ENCODE data around the gene WRAP73. TPM values are rescaled to one million over a fixed set of nuclear protein-coding genes. Genes with fewer than 3 reads are reported as not detected.

Gene WRAP73
- total RNA-seq, 1 experiment from 2014 or later, result 57.2 TPM

DNA sequence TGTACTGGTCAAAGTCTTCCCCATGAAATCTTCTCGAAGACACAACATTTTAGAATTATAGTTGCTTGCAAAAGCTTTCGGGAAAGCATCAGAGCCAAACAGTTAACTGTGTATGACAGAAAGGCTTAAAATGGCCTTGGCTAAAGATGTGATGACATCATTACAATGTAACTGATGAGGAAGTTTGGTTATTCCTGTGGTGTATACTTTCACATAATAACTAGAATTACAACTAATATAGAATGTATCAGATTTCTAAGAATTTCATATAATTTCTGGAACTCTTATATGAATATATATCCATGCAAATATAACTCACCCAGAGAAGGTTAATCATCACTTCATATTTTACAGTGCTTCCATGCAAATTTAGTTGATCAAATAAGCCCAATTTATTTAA, 10.8 kb upstream of the WRAP73 start:
- no peak for ATAC-seq
- Histone ChIP-seq H3K4me2 (ENCODE audit: low read length) (no peak overlapping the region), H3F3A (ENCODE audit: low read length, unreplicated experiment) (no peaks in the 10 kb centered on the region), H3K36me3 (ENCODE audit: low read depth, low read length) (no peaks in the 10 kb centered on the region), H3K9me3 (ENCODE audit: low read length) (no peaks in the 10 kb centered on the region), H2AFZ (ENCODE audit: low read length) (no peak overlapping the region), H3K27ac (ENCODE audit: low read length) (no peak overlapping the region), H3K4me1 (ENCODE audit: insufficient read depth, low read length) (no peaks in the 10 kb centered on the region), H3K9ac (ENCODE audit: low read length) (no peak overlapping the region), H4K20me1 (ENCODE audit: low read length) (no peaks in the 10 kb centered on the region), H3K27me3 (ENCODE audit: low read length) (peaks cover 32% of the 10 kb centered on the region), H3K9me2 (replicated peaks; ENCODE audit: low read length) (no peaks in the 10 kb centered on the region), H3K79me2 (ENCODE audit: low read length) (no peaks in the 10 kb centered on the region), H3K4me3 (ENCODE audit: low read length) (no peak overlapping the region)
- intact Hi-C loops (cut with micrococcal nuclease), result no loop called here
- CTCF ChIA-PET, result no interaction called here
- POLR2A ChIA-PET (ENCODE audit: unreplicated experiment), result no interaction called here
- DNase-seq, result no peak
- no peak for TF ChIP-seq EZH2phosphoT487 (IDR thresholded peaks at IDR 0.05; ENCODE audit: borderline replicate concordance, low read length)
- BruUV-seq (replicated peaks), result no TSS peak

DNA sequence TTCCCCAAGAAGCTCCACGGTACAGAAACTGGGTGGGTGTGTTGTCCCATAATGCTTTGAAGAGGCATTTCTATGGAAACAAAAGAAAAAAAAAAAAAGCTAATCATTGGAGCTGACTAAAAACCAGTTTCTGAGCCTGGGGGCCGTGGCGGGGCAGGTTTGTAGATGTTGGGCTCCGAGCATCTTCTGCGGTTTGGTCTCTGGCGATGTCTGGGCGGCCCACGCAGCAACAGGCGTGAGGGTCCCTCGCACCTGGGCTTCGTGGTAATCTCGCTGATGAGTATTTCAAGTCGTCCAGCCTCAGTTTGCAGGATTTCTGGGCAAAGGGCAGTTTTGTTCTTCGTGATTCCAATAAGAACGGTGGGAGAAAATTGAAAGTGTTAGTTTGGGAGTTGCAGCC, 9.2 kb upstream of the WRAP73 start:
- peaks cover 48% of the 10 kb centered on the region for H3K27me3 ChIP-seq (ENCODE audit: low read length)

GRCh38 chr1:3658231-3658615, 8.3 kb upstream of the WRAP73 start:
- Histone ChIP-seq H3K9me2 (replicated peaks; ENCODE audit: low read length) (no peaks in the 10 kb centered on the region), H3K27ac (ENCODE audit: low read length) (no peak overlapping the region), H3K27me3 (ENCODE audit: low read length) (peaks cover 57% of the 10 kb centered on the region), H3K36me3 (ENCODE audit: low read depth, low read length) (no peaks in the 10 kb centered on the region), H4K20me1 (ENCODE audit: low read length) (no peaks in the 10 kb centered on the region), H3K9me3 (ENCODE audit: low read length) (no peaks in the 10 kb centered on the region), H3K4me1 (ENCODE audit: insufficient read depth, low read length) (no peaks in the 10 kb centered on the region), H3K4me3 (ENCODE audit: low read length) (no peak overlapping the region), H3F3A (ENCODE audit: low read length, unreplicated experiment) (no peaks in the 10 kb centered on the region), H3K79me2 (ENCODE audit: low read length) (no peaks in the 10 kb centered on the region), H3K9ac (ENCODE audit: low read length) (no peak overlapping the region), H2AFZ (ENCODE audit: low read length) (no peak overlapping the region), H3K4me2 (ENCODE audit: low read length) (no peak overlapping the region)
- POLR2A ChIA-PET (ENCODE audit: unreplicated experiment), result no interaction called here
- CTCF ChIA-PET, result no interaction called here
- intact Hi-C loops (cut with micrococcal nuclease), result no loop called here
- TF ChIP-seq, protein P1, sequence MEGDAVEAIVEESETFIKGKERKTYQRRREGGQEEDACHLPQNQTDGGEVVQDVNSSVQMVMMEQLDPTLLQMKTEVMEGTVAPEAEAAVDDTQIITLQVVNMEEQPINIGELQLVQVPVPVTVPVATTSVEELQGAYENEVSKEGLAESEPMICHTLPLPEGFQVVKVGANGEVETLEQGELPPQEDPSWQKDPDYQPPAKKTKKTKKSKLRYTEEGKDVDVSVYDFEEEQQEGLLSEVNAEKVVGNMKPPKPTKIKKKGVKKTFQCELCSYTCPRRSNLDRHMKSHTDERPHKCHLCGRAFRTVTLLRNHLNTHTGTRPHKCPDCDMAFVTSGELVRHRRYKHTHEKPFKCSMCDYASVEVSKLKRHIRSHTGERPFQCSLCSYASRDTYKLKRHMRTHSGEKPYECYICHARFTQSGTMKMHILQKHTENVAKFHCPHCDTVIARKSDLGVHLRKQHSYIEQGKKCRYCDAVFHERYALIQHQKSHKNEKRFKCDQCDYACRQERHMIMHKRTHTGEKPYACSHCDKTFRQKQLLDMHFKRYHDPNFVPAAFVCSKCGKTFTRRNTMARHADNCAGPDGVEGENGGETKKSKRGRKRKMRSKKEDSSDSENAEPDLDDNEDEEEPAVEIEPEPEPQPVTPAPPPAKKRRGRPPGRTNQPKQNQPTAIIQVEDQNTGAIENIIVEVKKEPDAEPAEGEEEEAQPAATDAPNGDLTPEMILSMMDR (conservative IDR thresholded peaks at IDR 0.05; ENCODE audit: low read depth, low read length), result no peak
- no peak for TF ChIP-seq EZH2phosphoT487 (IDR thresholded peaks at IDR 0.05; ENCODE audit: borderline replicate concordance, low read length)
- TF ChIP-seq EZH2 (IDR thresholded peaks at IDR 0.05; ENCODE audit: low read length, unreplicated experiment), result no peak
- DNase-seq, result no peak
- BruUV-seq (replicated peaks), result no TSS peak
- ATAC-seq, result no peak

More for the DNA sequence above, 9.2 kb upstream of the WRAP73 start:
- Histone ChIP-seq H3K4me2 (ENCODE audit: low read length) (no peak overlapping the region), H3K9me2 (replicated peaks; ENCODE audit: low read length) (no peaks in the 10 kb centered on the region), H3K27ac (ENCODE audit: low read length) (no peak overlapping the region), H3K9ac (ENCODE audit: low read length) (no peak overlapping the region), H3K79me2 (ENCODE audit: low read length) (no peaks in the 10 kb centered on the region), H3K36me3 (ENCODE audit: low read depth, low read length) (no peaks in the 10 kb centered on the region), H3K9me3 (ENCODE audit: low read length) (no peaks in the 10 kb centered on the region), H2AFZ (ENCODE audit: low read length) (no peak overlapping the region), H3F3A (ENCODE audit: low read length, unreplicated experiment) (no peaks in the 10 kb centered on the region), H3K4me3 (ENCODE audit: low read length) (no peak overlapping the region), H3K4me1 (ENCODE audit: insufficient read depth, low read length) (no peaks in the 10 kb centered on the region), H4K20me1 (ENCODE audit: low read length) (no peaks in the 10 kb centered on the region)
- ATAC-seq (no peak), DNase-seq (no peak)
- POLR2A ChIA-PET (ENCODE audit: unreplicated experiment), result no interaction called here
- CTCF ChIA-PET, result no interaction called here
- no TSS peak for BruUV-seq (replicated peaks)
- intact Hi-C loops (cut with micrococcal nuclease), result no loop called here
- TF ChIP-seq EZH2phosphoT487 (IDR thresholded peaks at IDR 0.05; ENCODE audit: borderline replicate concordance, low read length) (no peak), EZH2 (IDR thresholded peaks at IDR 0.05; ENCODE audit: low read length, unreplicated experiment) (no peak)
- TF ChIP-seq, protein P1 (conservative IDR thresholded peaks at IDR 0.05; ENCODE audit: low read depth, low read length), result no peak

Measured in PC-3 (cell line).